ENCODE measurements around the gene SLC38A9.
"Not testable (repeated sequence)": the region's sequence is repeated elsewhere in the genome, so short reads cannot be mapped to it uniquely, and the experiment has no call there.

SLC38A9 gene

DNA sequence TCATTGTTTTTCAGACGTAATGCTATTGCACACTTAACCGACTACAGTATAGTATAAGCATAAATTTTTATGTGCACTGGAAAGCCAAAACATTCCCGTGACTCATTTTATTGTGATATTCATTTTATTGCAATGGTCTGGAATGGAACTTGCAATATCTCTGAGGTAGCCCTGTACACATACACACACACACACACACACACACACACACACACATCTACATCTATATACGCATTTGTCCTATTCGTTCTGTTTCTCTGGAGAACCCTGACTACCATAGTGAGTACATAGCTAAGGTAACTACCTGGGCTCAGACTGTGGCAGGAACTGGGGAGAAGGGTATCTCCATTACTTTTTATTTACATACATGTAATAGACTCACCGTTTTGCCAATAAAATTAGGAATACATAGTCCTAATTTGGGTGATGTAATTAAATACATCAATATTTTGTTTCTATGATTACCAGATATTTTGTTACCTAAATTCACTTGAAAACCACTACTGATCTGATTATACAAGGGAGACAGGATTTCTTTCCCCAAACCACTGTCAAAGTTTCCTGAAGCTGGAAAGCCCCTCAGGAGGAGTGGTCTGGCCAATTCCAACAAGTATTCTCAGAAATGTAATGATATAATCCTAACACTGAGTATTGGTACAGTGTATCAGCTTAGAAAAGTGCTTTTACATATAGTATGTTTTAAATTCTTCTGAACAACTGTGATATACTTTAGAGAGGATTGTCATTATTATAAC lies 103.4 kb downstream of the SLC38A9 start:
- DNase-seq: no peak

DNA sequence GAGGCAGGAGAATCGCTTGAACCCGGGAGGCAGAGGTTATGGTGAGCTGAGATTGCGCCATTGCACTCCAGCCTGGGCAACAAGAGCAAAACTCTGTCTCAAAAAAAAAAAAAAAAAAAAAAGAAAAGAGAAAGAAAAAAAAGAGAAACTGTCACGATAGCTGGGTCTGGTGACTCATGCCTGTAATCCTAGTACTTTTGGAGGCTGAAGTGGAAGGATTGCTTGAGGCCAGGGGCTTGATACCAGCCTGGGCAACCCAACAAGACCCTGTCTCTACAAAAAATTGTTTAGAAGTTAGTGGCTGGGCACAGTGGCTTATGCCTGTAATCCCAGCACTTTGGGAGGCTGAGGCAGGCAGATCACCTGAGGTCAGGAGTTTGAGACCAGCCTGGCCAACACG lies 104.8 kb downstream of the SLC38A9 start:
- DNase-seq: not testable (repeated sequence)

GRCh38 chr5:55604611-55605067 lies 107.5 kb downstream of the SLC38A9 start:
- DNase-seq: no peak

- no peak for DNase-seq
Observed at GRCh38 chr5:55603922-55604321, 108.2 kb downstream of the SLC38A9 start.

GRCh38 chr5:55601628-55602027 lies 110.5 kb downstream of the SLC38A9 start:
- DNase-seq: no peak

DNA sequence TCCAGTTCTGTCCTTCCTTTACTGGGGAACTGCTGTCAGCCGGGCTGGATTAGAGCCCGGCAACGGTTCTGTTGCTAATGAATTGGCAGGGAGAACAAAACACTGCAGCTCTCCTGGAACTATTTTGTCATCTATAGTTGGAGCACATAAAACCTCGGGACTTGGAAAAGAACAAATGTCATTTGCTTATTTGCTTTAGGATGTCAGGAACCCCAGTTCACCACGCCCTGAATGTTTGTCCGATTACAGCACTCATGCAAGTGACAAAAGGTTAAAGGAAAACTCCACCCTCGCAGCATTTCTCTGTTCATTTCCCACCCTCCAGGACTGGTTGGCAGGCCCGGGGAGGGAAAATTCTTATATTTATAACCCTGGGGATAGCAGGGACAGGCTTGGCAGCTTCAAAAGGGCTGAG lies 110.9 kb downstream of the SLC38A9 start:
- no peak for DNase-seq

- DNase-seq: no peak
Observed at GRCh38 chr5:55600497-55601203, 111.5 kb downstream of the SLC38A9 start.

DNA sequence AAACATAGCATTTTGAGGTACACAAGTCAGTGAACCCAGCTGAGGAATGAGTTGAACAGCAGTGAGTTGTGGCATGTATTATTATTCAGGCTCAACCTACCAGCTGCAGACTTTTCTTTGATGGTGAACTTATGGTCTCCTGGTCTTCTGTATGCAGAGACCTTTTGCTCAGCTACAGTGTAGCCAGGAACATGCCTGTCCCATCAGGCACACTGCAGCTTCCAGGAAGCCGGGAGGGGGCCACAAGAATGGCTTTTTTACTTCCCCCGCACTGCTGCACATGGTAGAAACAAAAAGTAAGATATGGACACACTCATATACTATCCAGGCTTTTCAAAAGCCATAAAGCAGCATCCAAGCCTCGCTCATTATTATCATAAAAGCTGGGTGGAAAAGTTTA lies 112.0 kb downstream of the SLC38A9 start:
- DNase-seq: no peak

- DNase-seq: no peak
Observed at GRCh38 chr5:55599148-55600050, 112.7 kb downstream of the SLC38A9 start.

GRCh38 chr5:55597014-55597981 lies 114.8 kb downstream of the SLC38A9 start:
- peak; percentile 19 to 27 for DNase-seq

GRCh38 chr5:55594671-55595070 lies 117.5 kb downstream of the SLC38A9 start:
- no peak for DNase-seq

- DNase-seq: peak; percentile 10 to 70
Observed at GRCh38 chr5:55593115-55593472, 119.0 kb downstream of the SLC38A9 start.

DNA sequence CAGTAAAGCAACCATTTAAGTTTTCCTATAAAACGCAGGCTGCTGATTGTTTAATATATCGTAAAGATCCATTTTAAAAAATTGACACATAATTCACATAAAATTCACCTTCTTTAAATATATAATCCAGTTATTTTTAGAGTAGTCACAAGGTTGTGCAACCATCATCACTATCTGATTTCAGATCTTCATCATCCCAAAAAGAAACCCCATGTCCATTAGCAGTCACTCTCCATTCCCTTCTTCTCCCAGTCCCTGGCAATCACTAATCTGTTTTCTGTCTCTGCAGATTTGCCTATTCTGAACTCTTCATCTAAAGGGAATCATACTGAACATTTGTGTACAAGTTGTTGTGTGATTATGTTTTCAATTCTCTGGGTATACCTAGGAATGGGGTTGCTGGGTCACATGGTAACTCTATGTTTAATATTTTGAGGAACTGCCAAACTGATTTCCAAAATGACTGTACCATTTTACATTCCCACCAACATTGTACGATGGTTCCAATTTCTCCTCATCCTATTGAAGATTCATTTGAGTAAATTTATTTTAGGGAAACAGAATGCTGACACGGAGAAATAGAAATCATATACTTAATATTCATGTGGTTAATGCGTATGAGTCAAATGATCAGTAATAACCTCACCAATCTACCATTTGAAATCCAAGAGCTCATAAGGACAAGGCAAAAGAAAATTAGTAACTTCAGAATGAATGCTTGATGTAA lies 119.6 kb downstream of the SLC38A9 start:
- DNase-seq: no peak

- no peak for DNase-seq
Observed at GRCh38 chr5:55591686-55592085, 120.4 kb downstream of the SLC38A9 start.

- DNase-seq: no peak
Observed at GRCh38 chr5:55585206-55585610, 126.9 kb downstream of the SLC38A9 start.

DNA sequence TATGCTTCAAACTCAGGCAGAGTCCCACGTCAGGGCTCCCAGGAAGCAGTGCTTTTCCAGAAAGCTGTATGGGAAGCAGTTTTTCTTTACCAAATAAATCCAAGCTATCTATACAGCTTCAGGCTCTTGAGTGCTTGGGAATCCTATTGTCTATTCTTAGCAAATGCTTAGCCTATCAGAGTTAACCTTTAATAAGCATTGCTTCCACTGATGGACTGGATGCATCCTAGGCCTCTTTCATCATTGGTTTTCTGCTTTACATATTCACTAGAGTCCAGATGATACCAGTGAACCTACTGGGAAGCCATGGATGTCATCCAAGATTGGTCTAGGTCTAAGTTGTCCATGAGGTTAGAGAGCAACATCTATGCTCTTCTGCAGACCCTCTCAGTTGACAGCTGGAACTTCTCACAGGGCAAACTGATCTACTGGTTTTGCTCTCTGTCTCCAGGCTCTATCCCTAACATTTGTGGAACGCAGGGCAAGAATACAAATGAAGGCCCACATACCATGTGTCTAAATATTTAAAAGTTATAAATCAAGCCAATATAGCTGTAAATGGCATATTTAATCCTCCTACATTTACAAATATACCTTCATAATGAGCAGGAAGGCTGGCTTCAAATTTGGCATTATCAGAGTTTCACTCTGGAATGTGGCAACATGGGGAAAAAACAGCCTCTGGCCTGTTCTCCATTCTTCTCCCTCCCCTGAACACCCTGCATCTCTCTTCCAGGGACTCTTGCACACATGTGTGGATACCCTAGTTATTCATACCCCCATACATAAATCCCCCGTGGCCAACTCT lies 127.5 kb downstream of the SLC38A9 start:
- DNase-seq: no peak

- no peak for DNase-seq
Observed at GRCh38 chr5:55583578-55583977, 128.5 kb downstream of the SLC38A9 start.

GRCh38 chr5:55582256-55582655 lies 129.9 kb downstream of the SLC38A9 start:
- no peak for DNase-seq

- no peak for DNase-seq
Observed at GRCh38 chr5:55580042-55580441, 132.1 kb downstream of the SLC38A9 start.

GRCh38 chr5:55578771-55579170 lies 133.4 kb downstream of the SLC38A9 start:
- no peak for DNase-seq

Data from NCI-H524 (cell line).